Omental fat pad (tissue), 4 donors: ENCODE measurements around the gene CNTNAP4. TPM values are rescaled to one million over a fixed set of nuclear protein-coding genes. Genes with fewer than 3 reads are reported as not detected.

Source experiments
- ATAC-seq: fragments of 150-250 bp; one replicate; pipeline ENCODE4 v1.9.1; 2016; ENCODE audit warnings: mild to moderate bottlenecking, moderate library complexity; ENCODE audit not compliant: low FRiP score
- DNase-seq: peaks from one replicate; pipeline ENCODE4 v3.0.0-alpha.2; 2019; ENCODE audit warnings: low spot score
- total RNA-seq, 4 donors: library from RNA; depleted of rRNA; stranded (reverse); fragments of >200 nt; gene quantifications; one replicate each; pipeline ENCODE4 v1.1.0, GENCODE V29; 2016
- TF ChIP-seq, protein P1 (sequence below), 3 donors: fragments of 450-650 bp; IDR thresholded peaks; one replicate each; pipeline ENCODE4 v1.5.1; 2016 to 2017; ENCODE audit warnings: antibody characterized with exemption in 3 of 3, mild to moderate bottlenecking in 3 of 3, moderate library complexity in 2 of 3

Gene CNTNAP4
- total RNA-seq, 4 donors from 2014 or later: not detected

DNA sequence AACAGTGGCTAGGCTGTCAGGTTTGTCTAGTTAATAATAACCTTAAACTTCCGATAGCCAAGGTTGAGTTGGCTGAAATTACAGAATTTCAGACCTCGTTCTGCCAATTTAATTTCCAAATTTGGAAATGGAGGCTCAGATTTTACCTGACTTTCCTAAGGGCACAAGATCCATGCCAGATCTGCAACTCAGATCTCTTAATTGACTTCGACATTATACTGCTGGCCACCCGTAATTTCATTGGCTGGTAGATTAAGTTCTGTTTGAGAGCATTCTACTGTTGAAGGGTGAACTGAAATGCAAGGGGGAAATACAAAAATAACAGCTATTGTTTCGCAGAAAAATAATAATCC is 210.8 kb downstream of the CNTNAP4 start:
- TF ChIP-seq, protein P1, sequence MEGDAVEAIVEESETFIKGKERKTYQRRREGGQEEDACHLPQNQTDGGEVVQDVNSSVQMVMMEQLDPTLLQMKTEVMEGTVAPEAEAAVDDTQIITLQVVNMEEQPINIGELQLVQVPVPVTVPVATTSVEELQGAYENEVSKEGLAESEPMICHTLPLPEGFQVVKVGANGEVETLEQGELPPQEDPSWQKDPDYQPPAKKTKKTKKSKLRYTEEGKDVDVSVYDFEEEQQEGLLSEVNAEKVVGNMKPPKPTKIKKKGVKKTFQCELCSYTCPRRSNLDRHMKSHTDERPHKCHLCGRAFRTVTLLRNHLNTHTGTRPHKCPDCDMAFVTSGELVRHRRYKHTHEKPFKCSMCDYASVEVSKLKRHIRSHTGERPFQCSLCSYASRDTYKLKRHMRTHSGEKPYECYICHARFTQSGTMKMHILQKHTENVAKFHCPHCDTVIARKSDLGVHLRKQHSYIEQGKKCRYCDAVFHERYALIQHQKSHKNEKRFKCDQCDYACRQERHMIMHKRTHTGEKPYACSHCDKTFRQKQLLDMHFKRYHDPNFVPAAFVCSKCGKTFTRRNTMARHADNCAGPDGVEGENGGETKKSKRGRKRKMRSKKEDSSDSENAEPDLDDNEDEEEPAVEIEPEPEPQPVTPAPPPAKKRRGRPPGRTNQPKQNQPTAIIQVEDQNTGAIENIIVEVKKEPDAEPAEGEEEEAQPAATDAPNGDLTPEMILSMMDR (IDR thresholded peaks at IDR 0.05): no peak
- no peak for DNase-seq
- ATAC-seq: no peak

DNA sequence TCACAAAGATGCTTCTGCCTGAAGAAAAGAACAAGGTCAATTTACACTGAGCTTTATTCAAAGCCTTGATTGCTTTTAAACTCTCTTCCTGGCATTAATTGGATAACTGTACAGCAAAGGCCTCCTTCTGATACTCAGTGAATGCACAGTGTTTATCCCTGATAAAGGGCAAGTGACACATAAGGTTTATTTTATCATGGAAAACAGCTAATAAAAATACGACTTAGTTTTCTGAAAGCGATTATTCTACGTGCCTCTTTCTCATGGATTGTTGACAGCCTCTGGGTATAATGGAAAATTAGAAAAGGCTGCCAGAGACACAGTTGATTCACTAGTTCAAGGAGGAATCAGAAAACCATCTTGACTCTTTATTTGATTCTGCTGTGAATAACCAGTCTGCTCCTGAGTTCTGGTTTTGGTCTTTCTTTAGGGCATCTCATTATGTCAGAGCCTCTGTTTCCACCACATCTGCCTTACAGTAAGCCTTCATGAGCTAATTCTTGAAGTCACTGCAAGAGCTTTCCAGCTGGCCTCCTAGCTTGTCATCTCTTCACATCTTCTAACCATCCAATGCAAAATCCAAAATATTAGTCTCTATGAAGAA is 212.9 kb downstream of the CNTNAP4 start:
- ATAC-seq: no peak
- TF ChIP-seq, protein P1 (IDR thresholded peaks at IDR 0.05): no peak
- DNase-seq: no peak

DNA sequence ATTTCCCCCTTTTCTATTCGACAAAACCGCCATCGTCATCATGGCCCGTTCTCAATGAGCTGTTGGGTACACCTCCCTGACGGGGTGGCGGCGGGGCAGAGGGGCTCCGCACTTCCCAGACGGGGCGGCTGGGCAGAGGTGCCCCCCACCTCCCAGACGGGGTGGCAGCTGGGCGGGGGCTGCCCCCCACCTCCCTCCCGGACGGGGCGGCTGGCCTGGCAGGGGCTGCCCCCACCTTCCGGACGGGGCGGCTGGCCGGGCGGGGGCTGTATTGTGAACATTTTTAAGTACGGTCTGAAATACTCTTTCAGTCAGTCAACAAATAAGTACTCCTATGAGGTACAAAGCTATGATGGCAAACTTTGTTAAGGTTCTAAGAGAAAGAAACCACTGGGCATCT is 222.8 kb downstream of the CNTNAP4 start:
- TF ChIP-seq, protein P1 (IDR thresholded peaks at IDR 0.05): no peak
- no peak for ATAC-seq
- DNase-seq: no peak

DNA sequence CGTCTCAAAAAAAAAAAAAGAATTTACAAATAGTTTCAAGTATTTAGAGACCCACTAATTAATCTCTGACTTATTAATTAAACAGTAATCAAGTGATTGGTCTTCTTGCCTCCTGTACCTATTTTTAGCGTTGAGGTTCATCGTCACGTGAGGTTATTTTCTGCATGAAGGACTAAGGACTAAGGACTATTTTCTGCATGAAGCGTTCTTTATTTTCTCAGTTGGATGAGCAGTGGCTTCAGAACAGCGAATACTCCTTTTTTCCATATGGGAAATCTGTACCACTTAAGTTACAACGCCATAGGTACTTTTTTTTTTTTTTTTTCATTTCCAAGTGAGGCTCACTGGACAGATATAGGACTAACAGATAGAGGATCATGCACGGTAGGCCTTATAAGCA is 224.9 kb downstream of the CNTNAP4 start:
- TF ChIP-seq, protein P1 (IDR thresholded peaks at IDR 0.05): no peak
- ATAC-seq: no peak
- DNase-seq: no peak

DNA sequence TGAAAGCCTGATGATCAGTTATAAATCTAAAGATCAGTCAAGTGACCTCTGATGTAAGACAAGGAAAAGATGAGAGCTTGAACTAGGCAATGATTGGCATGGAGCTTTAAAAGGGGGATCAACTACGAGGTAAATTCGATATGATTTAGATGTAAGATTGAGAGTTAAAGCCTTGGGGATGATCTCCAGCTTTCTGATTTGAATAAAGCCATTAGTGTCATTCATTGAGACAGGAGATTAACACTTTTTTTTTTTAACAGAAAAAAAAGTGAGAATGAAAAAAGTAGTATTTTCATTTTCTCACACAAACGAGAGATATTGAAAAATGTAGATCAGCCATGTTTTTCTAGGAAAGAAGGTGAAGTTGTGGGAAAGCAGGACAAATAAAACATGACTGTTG is 225.4 kb downstream of the CNTNAP4 start:
- ATAC-seq (no peak), DNase-seq (no peak)

DNA sequence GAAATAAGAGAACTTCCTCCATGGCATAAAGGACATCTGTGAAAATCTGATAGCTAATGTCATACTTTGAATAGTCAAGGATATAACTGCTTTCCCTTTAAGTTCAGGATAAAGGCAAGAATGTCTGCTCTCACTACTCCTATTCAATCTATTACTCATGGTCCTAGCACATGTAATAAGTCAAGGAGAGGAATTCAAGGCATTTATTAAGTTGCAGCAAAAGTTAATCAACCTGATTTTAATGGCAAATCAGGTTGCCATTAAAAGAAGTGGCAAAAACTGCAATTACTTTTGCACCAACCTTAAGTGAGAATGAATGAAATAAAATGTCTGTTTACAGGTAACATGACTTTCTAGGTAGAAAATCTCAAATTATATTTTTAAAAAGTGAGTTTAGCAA is 225.9 kb downstream of the CNTNAP4 start:
- no peak for ATAC-seq
- no peak for DNase-seq
- TF ChIP-seq, protein P1 (IDR thresholded peaks at IDR 0.05): no peak

More for the DNA sequence above, 225.4 kb downstream of the CNTNAP4 start:
- TF ChIP-seq, protein P1 (IDR thresholded peaks at IDR 0.05): no peak

DNA sequence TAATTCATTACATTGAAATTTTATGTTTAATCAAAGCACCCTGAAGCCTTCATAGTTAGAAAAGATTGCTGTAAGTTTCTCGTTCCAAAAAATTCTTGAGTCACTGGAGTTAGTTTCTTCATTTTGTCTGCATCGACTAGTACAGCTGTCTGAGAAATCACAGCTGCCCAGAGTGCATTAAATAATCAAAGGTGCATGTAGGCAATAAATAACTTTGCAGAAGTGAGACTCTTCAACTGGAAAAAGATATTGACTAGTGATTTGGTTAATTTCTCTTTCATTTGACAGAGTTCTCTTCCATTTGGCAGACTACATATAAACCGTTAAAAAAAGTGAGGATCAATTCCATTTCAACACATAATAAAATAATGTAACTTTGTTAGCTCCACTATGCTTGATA is 234.0 kb downstream of the CNTNAP4 start:
- ATAC-seq (no peak), DNase-seq (no peak)
- TF ChIP-seq, protein P1 (IDR thresholded peaks at IDR 0.05): no peak
